ENCODE results near the gene UBR2.
A peak's percentile ranks its signal among the peaks of the same experiment; 100 is the strongest.

The UBR2 gene

DNA sequence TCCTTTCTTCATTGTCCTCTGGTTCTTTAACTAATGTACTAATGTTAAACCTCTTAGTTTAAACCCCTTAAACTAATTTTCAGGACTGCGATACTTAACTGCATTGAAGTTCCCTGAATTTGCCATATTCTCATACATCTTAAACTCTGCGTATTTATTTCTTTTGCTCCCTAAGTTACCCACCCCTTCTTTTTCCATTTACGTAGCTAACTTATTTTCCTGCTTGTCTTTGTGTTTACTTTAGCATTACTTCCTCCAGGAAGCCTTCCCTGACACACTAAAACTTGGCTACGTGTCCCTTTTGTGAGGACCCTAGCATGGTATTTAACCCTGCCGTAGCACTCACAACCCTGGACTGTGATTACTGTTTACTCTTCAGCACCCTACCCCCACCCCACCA lies 79.0 kb downstream of the UBR2 start:
- Histone ChIP-seq H3K9ac (ENCODE audit: low read length) (no peak overlapping the region), H2BK15ac (replicated peaks; ENCODE audit: low read depth) (no peak overlapping the region), H3K4me3 (ENCODE audit: low read length) (no peak overlapping the region), H3K79me1 (ENCODE audit: low read length) (no peaks in the 10 kb centered on the region), H3K4ac (ENCODE audit: low read depth, low read length) (no peak overlapping the region), H3K18ac (ENCODE audit: low read length) (no peak overlapping the region), H2AK5ac (ENCODE audit: low read length) (no peak overlapping the region), H3K79me2 (ENCODE audit: control insufficient read depth, insufficient read depth, low read length) (no peaks in the 10 kb centered on the region), H3K4me2 (ENCODE audit: low read length) (no peak overlapping the region), H4K5ac (ENCODE audit: low read length) (no peak overlapping the region), H3K27ac (ENCODE audit: low read depth, low read length) (no peak overlapping the region), H2BK120ac (ENCODE audit: low read depth, low read length) (no peak overlapping the region), H3K36me3 (ENCODE audit: control insufficient read depth, insufficient read depth, low read length) (peaks cover 4% of the 10 kb centered on the region), H3K23ac (ENCODE audit: low read length) (no peak overlapping the region), H3K4me1 (ENCODE audit: control insufficient read depth, low read depth, low read length) (no peaks in the 10 kb centered on the region), H4K8ac (ENCODE audit: low read depth, low read length) (no peak overlapping the region), H3K27me3 (ENCODE audit: insufficient read depth, low read length, poor library complexity) (no peaks in the 10 kb centered on the region), H2BK5ac (ENCODE audit: low read length) (no peak overlapping the region), H3K56ac (ENCODE audit: low read length) (no peak overlapping the region)
- WGBS (ENCODE audit: extremely low coverage, insufficient coverage, low lambda C conversion rate), result no CpG with 5 or more reads among the region's 5 CpGs
- no peak for DNase-seq

GRCh38 chr6:42644211-42644610 lies 80.4 kb downstream of the UBR2 start:
- Histone ChIP-seq H3K79me2 (ENCODE audit: control insufficient read depth, insufficient read depth, low read length) (no peaks in the 10 kb centered on the region), H3K4me3 (ENCODE audit: low read length) (no peak overlapping the region), H2BK15ac (replicated peaks; ENCODE audit: low read depth) (no peak overlapping the region), H3K9ac (ENCODE audit: low read length) (no peak overlapping the region), H2AK5ac (ENCODE audit: low read length) (no peak overlapping the region), H2BK5ac (ENCODE audit: low read length) (no peak overlapping the region), H2BK120ac (ENCODE audit: low read depth, low read length) (no peak overlapping the region), H4K5ac (ENCODE audit: low read length) (no peak overlapping the region), H3K27ac (ENCODE audit: low read depth, low read length) (no peak overlapping the region), H3K36me3 (ENCODE audit: control insufficient read depth, insufficient read depth, low read length) (peaks cover 4% of the 10 kb centered on the region), H3K18ac (ENCODE audit: low read length) (no peak overlapping the region), H3K56ac (ENCODE audit: low read length) (no peak overlapping the region), H3K23ac (ENCODE audit: low read length) (no peak overlapping the region), H3K4me1 (ENCODE audit: control insufficient read depth, low read depth, low read length) (no peaks in the 10 kb centered on the region), H3K4me2 (ENCODE audit: low read length) (no peak overlapping the region), H3K27me3 (ENCODE audit: insufficient read depth, low read length, poor library complexity) (no peaks in the 10 kb centered on the region), H4K8ac (ENCODE audit: low read depth, low read length) (no peak overlapping the region), H3K4ac (ENCODE audit: low read depth, low read length) (no peak overlapping the region), H3K79me1 (ENCODE audit: low read length) (no peaks in the 10 kb centered on the region)
- no CpG with 5 or more reads among the region's 3 CpGs for WGBS (ENCODE audit: extremely low coverage, insufficient coverage, low lambda C conversion rate)
- DNase-seq, result no peak

GRCh38 chr6:42652024-42652746 lies 88.4 kb downstream of the UBR2 start:
- Histone ChIP-seq H3K4ac (ENCODE audit: low read depth, low read length) (no peak overlapping the region), H3K79me2 (ENCODE audit: control insufficient read depth, insufficient read depth, low read length) (no peaks in the 10 kb centered on the region), H3K36me3 (ENCODE audit: control insufficient read depth, insufficient read depth, low read length) (no peaks in the 10 kb centered on the region), H2BK5ac (ENCODE audit: low read length) (no peak overlapping the region), H4K8ac (ENCODE audit: low read depth, low read length) (no peak overlapping the region), H2BK120ac (ENCODE audit: low read depth, low read length) (no peak overlapping the region), H3K27ac (ENCODE audit: low read depth, low read length) (no peak overlapping the region), H2BK15ac (replicated peaks; ENCODE audit: low read depth) (no peak overlapping the region), H3K4me2 (ENCODE audit: low read length) (no peak overlapping the region), H3K4me3 (ENCODE audit: low read length) (no peak overlapping the region), H4K5ac (ENCODE audit: low read length) (no peak overlapping the region), H3K27me3 (ENCODE audit: insufficient read depth, low read length, poor library complexity) (no peaks in the 10 kb centered on the region), H3K4me1 (ENCODE audit: control insufficient read depth, low read depth, low read length) (no peaks in the 10 kb centered on the region), H3K79me1 (ENCODE audit: low read length) (no peaks in the 10 kb centered on the region), H3K23ac (ENCODE audit: low read length) (no peak overlapping the region), H3K18ac (ENCODE audit: low read length) (no peak overlapping the region), H3K56ac (ENCODE audit: low read length) (no peak overlapping the region), H2AK5ac (ENCODE audit: low read length) (no peak overlapping the region), H3K9ac (ENCODE audit: low read length) (no peak overlapping the region)
- WGBS (ENCODE audit: extremely low coverage, insufficient coverage, low lambda C conversion rate), result no CpG with 5 or more reads among the region's 5 CpGs
- DNase-seq, result no peak

GRCh38 chr6:42653851-42654250 lies 90.0 kb downstream of the UBR2 start:
- H3K4ac ChIP-seq (ENCODE audit: low read depth, low read length), result no peak overlapping the region
- no peak overlapping the region for H2BK5ac ChIP-seq (ENCODE audit: low read length)
- H2AK5ac ChIP-seq (ENCODE audit: low read length), result no peak overlapping the region
- no peak overlapping the region for H3K9ac ChIP-seq (ENCODE audit: low read length)
- no peaks in the 10 kb centered on the region for H3K79me1 ChIP-seq (ENCODE audit: low read length)
- H2BK15ac ChIP-seq (replicated peaks; ENCODE audit: low read depth), result no peak overlapping the region
- no peak overlapping the region for H3K4me3 ChIP-seq (ENCODE audit: low read length)
- H2BK120ac ChIP-seq (ENCODE audit: low read depth, low read length), result no peak overlapping the region
- H3K18ac ChIP-seq (ENCODE audit: low read length), result no peak overlapping the region
- no peak overlapping the region for H4K5ac ChIP-seq (ENCODE audit: low read length)
- no peak overlapping the region for H3K4me2 ChIP-seq (ENCODE audit: low read length)
- H3K27me3 ChIP-seq (ENCODE audit: insufficient read depth, low read length, poor library complexity), result no peaks in the 10 kb centered on the region
- H3K56ac ChIP-seq (ENCODE audit: low read length), result no peak overlapping the region
- DNase-seq, result no peak
- H3K79me2 ChIP-seq (ENCODE audit: control insufficient read depth, insufficient read depth, low read length), result no peaks in the 10 kb centered on the region
- H3K4me1 ChIP-seq (ENCODE audit: control insufficient read depth, low read depth, low read length), result no peaks in the 10 kb centered on the region
- H3K27ac ChIP-seq (ENCODE audit: low read depth, low read length), result no peak overlapping the region
- no CpG with 5 or more reads among the region's 5 CpGs for WGBS (ENCODE audit: extremely low coverage, insufficient coverage, low lambda C conversion rate)
- H4K8ac ChIP-seq (ENCODE audit: low read depth, low read length), result no peak overlapping the region
- H3K23ac ChIP-seq (ENCODE audit: low read length), result no peak overlapping the region
- H3K36me3 ChIP-seq (ENCODE audit: control insufficient read depth, insufficient read depth, low read length), result no peaks in the 10 kb centered on the region

- H3K36me3 ChIP-seq (ENCODE audit: control insufficient read depth, insufficient read depth, low read length), result no peaks in the 10 kb centered on the region
- H3K27ac ChIP-seq (ENCODE audit: low read depth, low read length), result no peak overlapping the region
- H3K79me1 ChIP-seq (ENCODE audit: low read length), result no peaks in the 10 kb centered on the region
- H3K79me2 ChIP-seq (ENCODE audit: control insufficient read depth, insufficient read depth, low read length), result no peaks in the 10 kb centered on the region
- H2BK15ac ChIP-seq (replicated peaks; ENCODE audit: low read depth), result no peak overlapping the region
- H3K18ac ChIP-seq (ENCODE audit: low read length), result no peak overlapping the region
- H3K4me3 ChIP-seq (ENCODE audit: low read length), result no peak overlapping the region
- H3K4ac ChIP-seq (ENCODE audit: low read depth, low read length), result no peak overlapping the region
- no peak for DNase-seq
- no peak overlapping the region for H3K56ac ChIP-seq (ENCODE audit: low read length)
- no peaks in the 10 kb centered on the region for H3K4me1 ChIP-seq (ENCODE audit: control insufficient read depth, low read depth, low read length)
- H2BK5ac ChIP-seq (ENCODE audit: low read length), result no peak overlapping the region
- H2AK5ac ChIP-seq (ENCODE audit: low read length), result no peak overlapping the region
- H3K4me2 ChIP-seq (ENCODE audit: low read length), result no peak overlapping the region
- H3K27me3 ChIP-seq (ENCODE audit: insufficient read depth, low read length, poor library complexity), result no peaks in the 10 kb centered on the region
- H2BK120ac ChIP-seq (ENCODE audit: low read depth, low read length), result no peak overlapping the region
- no peak overlapping the region for H3K9ac ChIP-seq (ENCODE audit: low read length)
- no peak overlapping the region for H4K8ac ChIP-seq (ENCODE audit: low read depth, low read length)
- no peak overlapping the region for H3K23ac ChIP-seq (ENCODE audit: low read length)
- no peak overlapping the region for H4K5ac ChIP-seq (ENCODE audit: low read length)
- WGBS (ENCODE audit: extremely low coverage, insufficient coverage, low lambda C conversion rate), result no CpG with 5 or more reads among the region's 1 CpG
Measured at GRCh38 chr6:42659806-42660205, 96.0 kb downstream of the UBR2 start.

GRCh38 chr6:42661540-42662153 lies 97.8 kb downstream of the UBR2 start:
- Histone ChIP-seq H3K27ac (ENCODE audit: low read depth, low read length) (no peak overlapping the region), H2AK5ac (ENCODE audit: low read length) (no peak overlapping the region), H3K79me2 (ENCODE audit: control insufficient read depth, insufficient read depth, low read length) (no peaks in the 10 kb centered on the region), H3K36me3 (ENCODE audit: control insufficient read depth, insufficient read depth, low read length) (peaks cover 1% of the 10 kb centered on the region), H3K4me1 (ENCODE audit: control insufficient read depth, low read depth, low read length) (no peaks in the 10 kb centered on the region), H4K5ac (ENCODE audit: low read length) (no peak overlapping the region), H2BK120ac (ENCODE audit: low read depth, low read length) (no peak overlapping the region), H3K4me2 (ENCODE audit: low read length) (no peak overlapping the region), H3K4ac (ENCODE audit: low read depth, low read length) (no peak overlapping the region), H4K8ac (ENCODE audit: low read depth, low read length) (no peak overlapping the region), H3K27me3 (ENCODE audit: insufficient read depth, low read length, poor library complexity) (no peaks in the 10 kb centered on the region), H2BK5ac (ENCODE audit: low read length) (no peak overlapping the region), H3K9ac (ENCODE audit: low read length) (no peak overlapping the region), H2BK15ac (replicated peaks; ENCODE audit: low read depth) (no peak overlapping the region), H3K79me1 (ENCODE audit: low read length) (no peaks in the 10 kb centered on the region), H3K23ac (ENCODE audit: low read length) (no peak overlapping the region), H3K4me3 (ENCODE audit: low read length) (no peak overlapping the region), H3K56ac (ENCODE audit: low read length) (no peak overlapping the region), H3K18ac (ENCODE audit: low read length) (no peak overlapping the region)
- DNase-seq, result peak; percentile 74
- no CpG with 5 or more reads among the region's 5 CpGs for WGBS (ENCODE audit: extremely low coverage, insufficient coverage, low lambda C conversion rate)
